HG03558 (cell line): ENCODE data around the gene NR2F1-AS1.

Experiments used
- ATAC-seq: cut with Tn5 transposase; IDR thresholded peaks from one replicate; pipeline ENCODE4 v1.9.1; 2021; ENCODE audit warnings: moderate number of reproducible peaks; ENCODE audit not compliant: unreplicated experiment; ENCODE audit errors: extremely low read depth

NR2F1-AS1 gene

GRCh38 chr5:93454896-93455295 lies 126.1 kb downstream of the NR2F1-AS1 start:
- no peak for ATAC-seq

- ATAC-seq, result no peak
These were observed 128.8 kb downstream of the NR2F1-AS1 start for GRCh38 chr5:93452255-93452654.

- no peak for ATAC-seq
These were observed 142.9 kb downstream of the NR2F1-AS1 start for GRCh38 chr5:93438124-93438523.

- ATAC-seq, result no peak
These were observed 144.9 kb downstream of the NR2F1-AS1 start for GRCh38 chr5:93436083-93436482.

DNA sequence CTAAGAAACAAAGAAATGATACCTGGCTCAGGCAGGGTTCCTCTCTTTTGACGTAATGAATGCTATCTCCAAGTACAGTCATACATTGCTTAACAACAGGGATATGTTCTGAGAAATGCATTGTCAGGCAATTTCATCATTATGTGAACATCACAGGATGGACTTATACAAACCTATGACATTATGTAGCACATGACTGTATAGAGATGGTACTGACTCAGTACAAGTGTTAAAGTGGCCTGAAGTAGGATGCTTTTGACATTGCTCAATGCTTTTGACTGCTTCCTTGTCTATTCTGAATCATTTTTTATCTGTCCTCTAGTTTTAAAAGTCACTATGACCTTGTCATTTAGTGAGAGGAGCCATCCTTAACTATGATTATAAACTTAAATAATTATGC lies 147.6 kb downstream of the NR2F1-AS1 start:
- no peak for ATAC-seq

- ATAC-seq, result no peak
These were observed 149.8 kb downstream of the NR2F1-AS1 start for GRCh38 chr5:93431250-93431649.

DNA sequence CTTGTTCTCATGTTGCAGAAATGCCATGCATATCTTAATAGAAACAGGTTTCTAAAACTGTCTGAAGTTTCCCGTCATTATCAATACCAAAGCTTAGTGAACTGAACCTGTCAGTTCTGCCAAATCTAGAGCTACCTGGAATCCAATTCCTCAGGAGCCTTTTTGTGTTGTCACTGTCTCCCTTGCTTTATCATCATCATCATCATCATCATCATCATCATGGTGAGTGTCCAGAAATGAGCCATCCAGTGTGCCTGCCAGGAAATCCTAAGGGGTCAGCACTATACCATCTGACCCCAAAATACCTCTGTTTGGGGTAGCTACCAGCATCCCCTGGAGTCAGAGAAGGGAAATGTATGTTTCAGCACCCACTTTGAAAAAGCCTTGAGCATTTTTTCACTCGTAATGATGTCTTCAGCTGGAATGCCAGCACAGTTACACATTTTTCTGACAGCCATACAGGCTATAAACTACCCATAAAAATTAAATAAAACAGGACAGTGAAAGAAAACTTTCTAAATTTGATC lies 150.3 kb downstream of the NR2F1-AS1 start:
- no peak for ATAC-seq

DNA sequence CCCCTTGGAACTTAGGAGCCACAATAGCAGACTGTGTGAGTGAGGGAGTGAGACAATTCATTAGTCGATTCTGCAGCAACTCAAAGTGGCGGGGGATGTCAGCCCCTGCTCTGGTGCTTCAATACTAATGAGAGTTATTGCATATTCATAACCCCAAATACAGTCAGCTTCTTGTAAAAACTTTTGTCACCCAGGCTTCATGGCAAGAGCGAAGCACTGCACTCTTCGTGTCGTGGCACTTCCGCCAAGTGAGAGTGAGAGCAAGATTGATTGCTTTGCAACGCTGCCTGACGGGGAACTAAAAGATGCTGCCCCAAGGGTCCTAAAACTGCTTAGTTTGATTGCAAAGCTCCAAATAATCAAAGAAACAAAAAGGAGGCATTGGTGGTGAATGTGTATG lies 150.9 kb downstream of the NR2F1-AS1 start:
- no peak for ATAC-seq

GRCh38 chr5:93428868-93429267 lies 152.2 kb downstream of the NR2F1-AS1 start:
- ATAC-seq, result no peak

DNA sequence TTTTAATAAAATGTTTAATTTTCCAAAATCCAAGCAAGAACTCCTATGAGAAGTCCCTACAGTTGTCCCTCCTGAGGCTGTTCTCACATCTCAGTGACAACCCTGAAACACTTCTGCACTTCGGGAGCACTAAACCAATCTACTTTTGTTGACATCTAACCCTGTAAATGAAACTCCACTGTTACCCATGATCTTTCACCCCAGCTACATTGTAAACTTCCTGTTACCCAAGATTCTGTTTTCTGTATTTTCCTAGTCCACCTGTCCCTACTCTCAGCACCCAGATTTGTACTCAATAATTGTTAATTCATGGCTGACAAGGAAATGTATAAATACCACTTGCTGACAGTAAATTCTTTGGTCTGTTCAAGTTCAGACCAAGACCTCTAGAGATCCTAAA lies 153.7 kb downstream of the NR2F1-AS1 start:
- ATAC-seq, result no peak

DNA sequence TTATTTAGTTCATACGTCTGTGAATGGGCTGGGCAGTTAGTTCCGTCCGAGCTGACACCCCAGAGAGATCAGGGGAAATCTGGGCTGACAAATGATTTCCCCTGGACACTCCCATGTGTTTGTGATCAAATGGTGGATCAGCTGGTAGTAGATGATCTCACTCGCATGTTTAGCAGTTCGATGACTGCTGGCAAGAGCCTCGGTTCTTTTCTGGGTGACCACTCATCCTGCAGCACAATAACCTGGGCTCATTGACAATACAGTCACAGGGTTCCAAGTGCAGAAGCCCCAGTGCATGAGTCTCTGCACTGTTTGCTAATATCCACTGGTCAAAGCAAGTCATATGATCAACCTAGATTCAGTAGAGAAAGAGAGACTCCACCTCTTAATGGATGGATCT lies 155.9 kb downstream of the NR2F1-AS1 start:
- no peak for ATAC-seq

GRCh38 chr5:93423300-93423699 lies 157.7 kb downstream of the NR2F1-AS1 start:
- no peak for ATAC-seq

DNA sequence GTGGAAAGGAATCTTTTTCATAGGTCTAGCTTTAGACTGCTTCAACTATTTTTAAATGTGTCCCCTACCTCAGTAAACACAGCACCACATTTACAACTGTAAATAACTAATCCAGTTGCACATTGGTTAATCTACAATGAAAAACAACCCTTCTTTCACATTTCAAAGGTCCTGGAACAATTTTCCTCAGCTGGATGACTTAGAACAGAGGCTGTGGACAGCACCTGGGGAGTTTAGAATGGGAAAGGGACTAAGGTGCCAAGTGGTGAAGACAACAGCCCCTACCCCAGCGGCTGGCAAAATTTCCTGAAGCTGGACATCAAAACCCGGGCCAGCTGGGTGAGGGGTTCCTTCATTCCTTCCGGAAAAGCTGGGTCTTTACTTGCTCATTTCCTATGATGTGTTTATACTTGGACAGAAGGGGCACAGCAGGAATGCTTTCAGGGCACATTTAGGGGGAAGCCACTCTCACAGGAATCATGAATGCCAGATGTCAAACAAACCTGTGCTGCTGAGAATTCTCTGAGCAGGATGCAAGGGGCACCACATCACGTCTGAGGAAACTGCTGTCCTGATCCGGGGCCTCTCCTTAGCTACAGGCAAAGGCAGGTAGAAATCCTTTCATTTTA lies 158.3 kb downstream of the NR2F1-AS1 start:
- ATAC-seq, result no peak

DNA sequence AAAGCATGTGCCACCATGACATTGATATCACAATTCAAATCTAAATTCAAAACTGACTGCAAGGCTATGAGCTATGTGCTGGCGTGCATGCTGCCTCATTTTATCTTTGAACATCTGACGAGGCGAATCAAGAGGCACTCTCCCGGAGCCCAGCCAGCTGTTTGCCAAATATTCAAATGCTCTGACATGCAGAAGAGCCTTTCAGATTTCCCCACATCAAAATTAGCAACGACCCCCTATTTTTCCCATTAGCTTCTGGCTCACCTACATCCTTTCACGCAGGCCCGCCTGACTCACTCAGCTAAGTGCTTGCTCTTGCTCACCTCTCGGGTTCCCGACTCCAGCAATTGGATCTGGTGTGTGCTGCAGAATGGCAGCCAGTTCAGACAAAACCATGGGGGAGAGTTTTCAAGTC lies 159.0 kb downstream of the NR2F1-AS1 start:
- no peak for ATAC-seq

- no peak for ATAC-seq
These were observed 159.6 kb downstream of the NR2F1-AS1 start for GRCh38 chr5:93421468-93421867.

DNA sequence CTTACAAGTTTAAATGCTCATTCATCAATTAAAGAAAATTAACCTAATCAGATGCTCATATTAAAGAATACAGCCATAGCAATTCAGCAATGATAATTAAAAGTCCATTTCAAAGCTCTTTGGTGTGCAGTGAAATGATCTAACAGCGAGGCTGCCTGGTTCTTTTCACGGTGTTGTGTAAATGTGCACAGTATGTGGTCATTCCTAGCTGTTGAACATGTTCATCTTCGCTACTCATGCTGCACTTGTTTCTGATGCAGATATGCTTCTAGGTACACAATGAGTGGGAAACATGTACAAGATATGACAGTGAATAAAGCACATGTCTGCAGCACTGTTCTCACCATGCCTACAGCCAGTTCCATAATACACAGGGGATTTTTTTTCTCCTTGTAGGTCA lies 163.5 kb downstream of the NR2F1-AS1 start:
- no peak for ATAC-seq

DNA sequence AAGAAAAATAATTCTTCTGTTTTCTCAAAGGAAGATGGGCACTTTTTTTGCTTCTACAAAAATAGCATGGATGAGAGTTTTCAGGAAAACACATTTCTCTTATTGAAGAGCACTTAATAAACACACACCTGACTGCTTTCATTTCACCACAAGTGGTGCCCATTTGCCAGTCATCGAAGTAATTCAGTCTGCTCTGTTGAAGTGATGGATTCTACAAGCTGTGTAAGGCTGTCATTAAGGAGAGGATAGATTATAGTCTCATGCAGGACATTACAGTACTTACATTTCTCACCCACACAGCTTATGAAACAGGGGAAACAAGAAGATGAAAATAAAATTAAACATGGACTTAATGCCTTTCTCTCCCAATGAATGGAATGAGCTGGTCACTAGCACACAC lies 165.2 kb downstream of the NR2F1-AS1 start:
- ATAC-seq, result no peak

DNA sequence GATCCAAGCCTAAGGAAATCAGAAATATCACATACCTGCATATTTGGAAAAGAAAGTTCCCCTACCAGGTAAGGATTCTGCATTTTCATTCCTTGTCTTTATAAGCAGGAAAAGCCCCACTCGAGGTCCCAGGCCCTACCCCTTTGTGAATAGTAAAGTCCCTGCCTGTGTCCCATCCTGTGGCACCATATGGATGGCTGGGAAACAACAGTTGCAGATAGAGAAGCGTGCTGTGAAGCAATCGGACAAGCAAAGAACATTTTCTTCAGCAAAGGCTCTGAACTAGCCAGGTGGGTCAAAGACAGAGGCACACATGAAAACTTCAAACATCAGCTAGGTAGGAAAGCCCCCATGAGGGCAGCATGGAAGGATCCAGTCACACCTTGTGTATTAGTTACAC lies 169.3 kb downstream of the NR2F1-AS1 start:
- ATAC-seq, result no peak

DNA sequence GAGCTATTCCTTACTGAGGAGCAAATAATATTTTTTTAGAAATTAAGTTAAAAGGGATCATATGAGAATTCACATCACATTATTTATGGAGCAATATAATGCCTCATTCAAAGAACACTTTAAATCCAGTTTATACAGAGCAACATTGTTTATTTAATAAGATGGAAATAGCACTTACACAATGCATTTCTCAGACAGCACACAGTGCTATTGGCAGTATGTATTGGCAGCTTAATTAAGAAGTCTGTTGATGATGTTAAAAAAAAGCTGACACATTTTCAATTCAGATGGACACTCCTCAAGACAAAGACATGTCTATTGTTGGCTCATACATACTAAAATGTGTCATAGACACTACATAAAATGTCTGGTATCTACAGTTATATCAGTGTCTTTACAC lies 171.3 kb downstream of the NR2F1-AS1 start:
- ATAC-seq, result no peak

DNA sequence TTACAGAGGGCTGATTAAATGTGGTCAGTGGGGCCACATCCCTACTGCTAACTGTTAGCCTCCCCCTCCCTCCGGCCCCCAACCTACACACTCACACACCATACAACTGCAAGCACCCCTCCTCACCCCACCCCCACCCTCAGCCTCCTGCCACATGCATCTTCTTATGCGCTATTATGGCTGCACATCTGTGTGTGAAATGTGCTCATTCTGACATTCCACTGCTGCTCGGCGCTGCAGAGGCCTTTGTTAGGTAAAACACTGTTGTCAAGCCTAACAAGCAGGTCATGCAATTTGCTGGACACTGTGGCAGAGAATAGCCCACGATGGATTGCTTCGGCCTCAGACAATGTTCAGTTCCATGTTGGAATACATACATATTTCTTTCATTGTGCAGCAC lies 173.6 kb downstream of the NR2F1-AS1 start:
- ATAC-seq, result no peak

- no peak for ATAC-seq
These were observed 174.0 kb downstream of the NR2F1-AS1 start for GRCh38 chr5:93406971-93407401.

GRCh38 chr5:93404246-93404645 lies 176.8 kb downstream of the NR2F1-AS1 start:
- no peak for ATAC-seq
